ENCODE measurements around the gene AFTPH. TPM values are rescaled to one million over a fixed set of nuclear protein-coding genes. Genes with fewer than 3 reads are reported as not detected.

Gene AFTPH
- total RNA-seq, 2 donors from 2014 or later = 32.0 to 52.9 TPM

GRCh38 chr2:64624108-64624610, 100.0 kb downstream of the AFTPH start:
- Histone ChIP-seq H3K4me3 (no peak overlapping the region), H3K27me3 (no peaks in the 10 kb centered on the region), H3K4me1 (peaks cover 2% of the 10 kb centered on the region), H3K36me3 (replicated peaks in 1 of 2; ENCODE audit: insufficient read depth in 1 of 2, low read depth in 2 of 2) (no peaks in the 10 kb centered on the region), H3K27ac (no peak overlapping the region), H3K9me3 (no peaks in the 10 kb centered on the region)
- intact Hi-C loops (cut with DNase I) = no loop called here
- DNase-seq (no peak), ATAC-seq (no peak)
- TF ChIP-seq POLR2A (IDR thresholded peaks at IDR 0.05) = no peak
- TF ChIP-seq CTCF (IDR thresholded peaks at IDR 0.05) = no peak
- WGBS, 2 donors = 85 to 88% methylated on average over 6 of the region's 6 CpGs

DNA sequence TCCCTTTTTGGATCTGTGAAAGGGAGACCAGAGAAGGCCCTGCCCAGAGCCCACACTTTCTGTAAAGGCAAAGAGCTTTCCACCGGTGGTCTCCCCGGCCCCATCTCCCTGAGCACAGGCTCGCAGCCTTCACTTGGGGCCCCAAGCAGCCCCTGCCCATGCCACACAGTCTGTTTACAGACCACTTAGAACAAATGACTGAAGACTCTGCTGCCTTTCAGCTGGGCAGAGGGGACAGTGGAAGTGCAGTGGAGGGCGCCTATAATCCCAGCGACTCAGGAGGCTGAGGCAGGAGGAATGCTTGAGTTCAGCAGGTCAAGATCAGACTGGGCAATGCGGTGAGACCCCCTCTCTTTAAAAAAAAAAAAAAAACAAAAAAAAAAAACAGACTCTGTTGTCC, 100.7 kb downstream of the AFTPH start:
- Histone ChIP-seq H3K4me3 (no peak overlapping the region), H3K27me3 (no peaks in the 10 kb centered on the region), H3K27ac (no peak overlapping the region), H3K9me3 (no peaks in the 10 kb centered on the region), H3K36me3 (replicated peaks in 1 of 2; ENCODE audit: insufficient read depth in 1 of 2, low read depth in 2 of 2) (no peaks in the 10 kb centered on the region), H3K4me1 (peaks cover 8% of the 10 kb centered on the region)
- ATAC-seq = no peak
- intact Hi-C loops (cut with DNase I) = no loop called here
- DNase-seq = no peak
- 91 to 96% methylated on average over 3 to 6 of the region's 6 CpGs for WGBS, 2 donors
- TF ChIP-seq CTCF (IDR thresholded peaks at IDR 0.05) (no peak), POLR2A (IDR thresholded peaks at IDR 0.05) (no peak)

- no peak for TF ChIP-seq CTCF (IDR thresholded peaks at IDR 0.05)
- TF ChIP-seq POLR2A (IDR thresholded peaks at IDR 0.05) = no peak
- intact Hi-C loops (cut with DNase I) = no loop called here
- peaks cover 8% of the 10 kb centered on the region for H3K4me1 ChIP-seq
- no peak overlapping the region for H3K4me3 ChIP-seq
- DNase-seq (no peak), ATAC-seq (no peak)
- WGBS, 2 donors = 77 to 83% methylated on average over 6 to 7 of the region's 7 CpGs
- no peaks in the 10 kb centered on the region for H3K36me3 ChIP-seq (replicated peaks in 1 of 2; ENCODE audit: insufficient read depth in 1 of 2, low read depth in 2 of 2)
- no peak overlapping the region for H3K27ac ChIP-seq
- no peaks in the 10 kb centered on the region for H3K9me3 ChIP-seq
- H3K27me3 ChIP-seq = no peaks in the 10 kb centered on the region
These were observed 101.4 kb downstream of the AFTPH start for GRCh38 chr2:64625299-64626145.

- no peak for ATAC-seq
- Histone ChIP-seq H3K27ac (no peak overlapping the region), H3K4me3 (no peak overlapping the region), H3K27me3 (no peaks in the 10 kb centered on the region), H3K4me1 (peaks cover 8% of the 10 kb centered on the region), H3K9me3 (no peaks in the 10 kb centered on the region), H3K36me3 (replicated peaks in 1 of 2; ENCODE audit: insufficient read depth in 1 of 2, low read depth in 2 of 2) (no peaks in the 10 kb centered on the region)
- WGBS, 2 donors = 79 to 84% methylated on average over 10 of the region's 10 CpGs
- intact Hi-C loops (cut with DNase I) = no loop called here
- TF ChIP-seq POLR2A (IDR thresholded peaks at IDR 0.05) (no peak), CTCF (IDR thresholded peaks at IDR 0.05) (no peak)
- DNase-seq = no peak
These were observed 102.2 kb downstream of the AFTPH start for GRCh38 chr2:64626146-64626809.

All from body of pancreas (tissue), 4 donors.